ENCODE data around the gene RHEB. TPM values are rescaled to one million over a fixed set of nuclear protein-coding genes. Genes with fewer than 3 reads are reported as not detected.

RHEB gene
- total RNA-seq, 1 experiment from 2014 or later: 114 TPM

- H4K91ac ChIP-seq (ENCODE audit: insufficient read length, low read depth, low read length): no peak overlapping the region
- H3K27me3 Mint-ChIP-seq (ENCODE audit: low read depth): peaks cover 96% of the 10 kb centered on the region
- no peak overlapping the region for H3K27ac ChIP-seq (ENCODE audit: insufficient read length, low read depth, low read length)
- H3K4ac ChIP-seq (ENCODE audit: low read depth, low read length): no peak overlapping the region
- H3K14ac ChIP-seq (ENCODE audit: insufficient read depth, low read length): no peak overlapping the region
- H3K4me1 Mint-ChIP-seq: peaks cover 15 to 18% of the 10 kb centered on the region in 2 experiments
- H3K27ac Mint-ChIP-seq: no peak overlapping the region
- no peak overlapping the region for H3K4me2 ChIP-seq (ENCODE audit: insufficient read depth, insufficient read length, low read length)
- H3K23me2 ChIP-seq (ENCODE audit: insufficient read length, low read depth, low read length, poor library complexity, severe bottlenecking): no peaks in the 10 kb centered on the region
- peaks cover 2 to 21% of the 10 kb centered on the region in 2 experiments; a peak in 4 of 5 replicates for H3K9me3 Mint-ChIP-seq
- no peaks in the 10 kb centered on the region for H4K20me1 ChIP-seq (ENCODE audit: control insufficient read depth, insufficient read depth, insufficient read length)
- no peak overlapping the region for H3T11ph ChIP-seq (ENCODE audit: low read length)
- H3K79me1 ChIP-seq (ENCODE audit: insufficient read depth, low read depth, low read length, poor library complexity, severe bottlenecking): no peaks in the 10 kb centered on the region
- peaks cover 8% of the 10 kb centered on the region; the same call in 1 of the 2 replicates for H3K27me3 ChIP-seq (ENCODE audit: insufficient read depth, low read length)
- H2BK120ac ChIP-seq (ENCODE audit: low read depth, low read length, poor library complexity, severe bottlenecking): no peak overlapping the region
- no peaks in the 10 kb centered on the region for H3K79me2 ChIP-seq (ENCODE audit: insufficient read depth, low read length)
- no peak for TF ChIP-seq CTCF (conservative IDR thresholded peaks at IDR 0.05)
- H3K23ac ChIP-seq (ENCODE audit: insufficient read length, low read depth, low read length): no peak overlapping the region
- WGBS (ENCODE audit: extremely low coverage, insufficient read length, low lambda C conversion rate): no CpG with 5 or more reads among the region's 11 CpGs
- peaks cover 7% of the 10 kb centered on the region; the same call in 1 of the 2 replicates for H3K4me1 ChIP-seq (ENCODE audit: insufficient read depth, low read length)
- H3K18ac ChIP-seq (ENCODE audit: insufficient read length, low read depth, low read length): no peak overlapping the region
- H3K9ac ChIP-seq (ENCODE audit: extremely low read depth, insufficient read length, low read length): no peak overlapping the region
- H2BK12ac ChIP-seq (ENCODE audit: insufficient read length, low read depth, low read length): no peak overlapping the region
- no peak overlapping the region for H3K4me3 Mint-ChIP-seq
- peaks cover 0 to 8% (median 0%) of the 10 kb centered on the region in 3 experiments; a peak in 2 of 7 replicates for H3K36me3 Mint-ChIP-seq (ENCODE audit: insufficient read depth in 1 of 3, low read depth in 3 of 3)
- H2BK15ac ChIP-seq (ENCODE audit: low read depth, low read length): no peak overlapping the region
- H3K9me3 ChIP-seq (ENCODE audit: control insufficient read depth, low read depth, low read length): no peaks in the 10 kb centered on the region
- no peak overlapping the region for H2BK5ac ChIP-seq (ENCODE audit: insufficient read length, low read length)
- no peak for DNase-seq
- H4K5ac ChIP-seq (ENCODE audit: insufficient read length, low read depth, low read length): no peak overlapping the region
- no peak overlapping the region for H2AK5ac ChIP-seq (ENCODE audit: insufficient read length, low read length)
- H3K56ac ChIP-seq (ENCODE audit: insufficient read length, low read depth, low read length): no peak overlapping the region
- H2AFZ ChIP-seq (ENCODE audit: low read length): no peak overlapping the region
- no peak overlapping the region for H4K8ac ChIP-seq (replicated peaks; ENCODE audit: insufficient read length, low read depth, low read length)
- H2BK20ac ChIP-seq (ENCODE audit: low read depth, low read length, poor library complexity, severe bottlenecking): no peak overlapping the region
Measured at GRCh38 chr7:151416941-151417315, 102.8 kb downstream of the RHEB start.

Measured in H9 (cell line).